Measurements from ENCODE around the gene SMCO3. TPM values are rescaled to one million over a fixed set of nuclear protein-coding genes. Genes with fewer than 3 reads are reported as not detected.

SMCO3 gene
- total RNA-seq, 6 experiments from 2014 or later, result 0.07 to 0.26 (median 0.13) TPM

DNA sequence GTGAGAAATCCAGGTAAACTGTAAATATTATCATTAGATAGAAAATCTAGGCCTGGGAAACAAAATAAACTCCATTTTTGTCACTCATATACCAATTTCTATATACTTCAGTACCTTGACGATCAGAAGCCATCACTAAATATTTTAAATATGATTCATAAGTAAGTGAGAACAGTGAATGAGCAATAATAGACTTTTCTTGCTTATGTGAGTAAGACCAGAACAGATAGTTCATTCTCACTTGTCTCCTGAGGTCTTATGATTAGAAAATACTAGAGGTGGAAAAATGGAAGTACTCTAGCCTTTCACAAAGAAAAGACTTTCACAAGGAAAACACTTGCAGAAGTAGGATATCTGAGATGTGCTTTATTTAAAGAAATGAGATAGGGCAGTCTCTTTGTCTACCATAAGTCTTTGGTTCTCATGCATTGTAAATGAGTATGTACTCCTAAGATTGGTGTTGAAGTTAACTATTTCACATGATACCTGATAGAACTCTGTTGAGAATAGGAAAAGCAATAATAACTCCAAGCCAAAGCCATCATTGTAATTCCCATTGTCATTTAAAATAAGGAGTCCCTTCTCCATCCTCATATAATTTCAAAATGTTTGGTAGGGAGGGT lies 10.1 kb upstream of the SMCO3 start:
- Mint-ChIP-seq H3K4me3 (no peak overlapping the region), H3K4me1 (ENCODE audit: low read depth) (peaks cover 16% of the 10 kb centered on the region), H3K9me3 (no peaks in the 10 kb centered on the region), H3K36me3 (ENCODE audit: low read depth) (no peaks in the 10 kb centered on the region), H3K27ac (no peak overlapping the region), H3K27me3 (ENCODE audit: insufficient read depth) (peaks cover 5% of the 10 kb centered on the region; the same call in 1 of the 2 replicates)
- DNase-seq, result no peak
- TF ChIP-seq, protein P1, sequence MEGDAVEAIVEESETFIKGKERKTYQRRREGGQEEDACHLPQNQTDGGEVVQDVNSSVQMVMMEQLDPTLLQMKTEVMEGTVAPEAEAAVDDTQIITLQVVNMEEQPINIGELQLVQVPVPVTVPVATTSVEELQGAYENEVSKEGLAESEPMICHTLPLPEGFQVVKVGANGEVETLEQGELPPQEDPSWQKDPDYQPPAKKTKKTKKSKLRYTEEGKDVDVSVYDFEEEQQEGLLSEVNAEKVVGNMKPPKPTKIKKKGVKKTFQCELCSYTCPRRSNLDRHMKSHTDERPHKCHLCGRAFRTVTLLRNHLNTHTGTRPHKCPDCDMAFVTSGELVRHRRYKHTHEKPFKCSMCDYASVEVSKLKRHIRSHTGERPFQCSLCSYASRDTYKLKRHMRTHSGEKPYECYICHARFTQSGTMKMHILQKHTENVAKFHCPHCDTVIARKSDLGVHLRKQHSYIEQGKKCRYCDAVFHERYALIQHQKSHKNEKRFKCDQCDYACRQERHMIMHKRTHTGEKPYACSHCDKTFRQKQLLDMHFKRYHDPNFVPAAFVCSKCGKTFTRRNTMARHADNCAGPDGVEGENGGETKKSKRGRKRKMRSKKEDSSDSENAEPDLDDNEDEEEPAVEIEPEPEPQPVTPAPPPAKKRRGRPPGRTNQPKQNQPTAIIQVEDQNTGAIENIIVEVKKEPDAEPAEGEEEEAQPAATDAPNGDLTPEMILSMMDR (IDR thresholded peaks at IDR 0.05), result no peak

DNA sequence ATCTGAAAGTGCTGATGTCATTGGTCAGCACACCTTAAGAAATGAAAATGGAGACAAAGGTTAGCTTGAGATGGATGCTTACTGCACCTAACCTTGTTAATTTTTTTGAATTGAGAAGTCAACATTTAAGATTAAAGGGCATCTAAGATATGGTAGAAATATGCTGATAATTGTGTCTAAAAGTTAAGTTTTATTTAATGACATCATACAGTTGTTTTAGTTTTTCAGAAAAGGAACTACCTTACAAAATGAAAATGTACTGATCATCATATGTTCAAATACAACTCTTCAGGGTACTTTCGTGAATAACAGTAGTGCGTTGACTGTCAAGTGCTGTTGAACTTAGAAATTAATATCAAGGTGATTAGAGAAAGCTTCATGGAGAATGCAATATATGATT lies 2.5 kb downstream of the SMCO3 start:
- no peaks in the 10 kb centered on the region for H3K36me3 Mint-ChIP-seq (ENCODE audit: low read depth)
- H3K4me1 Mint-ChIP-seq (ENCODE audit: low read depth), result no peaks in the 10 kb centered on the region
- H3K4me3 Mint-ChIP-seq, result no peak overlapping the region
- DNase-seq, result no peak
- no peaks in the 10 kb centered on the region for H3K27me3 Mint-ChIP-seq (ENCODE audit: insufficient read depth)
- H3K9me3 Mint-ChIP-seq, result no peaks in the 10 kb centered on the region
- TF ChIP-seq, protein P1 (IDR thresholded peaks at IDR 0.05), result peak; percentile 21; the same call in 1 of the 2 replicates
- H3K27ac Mint-ChIP-seq, result no peak overlapping the region

DNA sequence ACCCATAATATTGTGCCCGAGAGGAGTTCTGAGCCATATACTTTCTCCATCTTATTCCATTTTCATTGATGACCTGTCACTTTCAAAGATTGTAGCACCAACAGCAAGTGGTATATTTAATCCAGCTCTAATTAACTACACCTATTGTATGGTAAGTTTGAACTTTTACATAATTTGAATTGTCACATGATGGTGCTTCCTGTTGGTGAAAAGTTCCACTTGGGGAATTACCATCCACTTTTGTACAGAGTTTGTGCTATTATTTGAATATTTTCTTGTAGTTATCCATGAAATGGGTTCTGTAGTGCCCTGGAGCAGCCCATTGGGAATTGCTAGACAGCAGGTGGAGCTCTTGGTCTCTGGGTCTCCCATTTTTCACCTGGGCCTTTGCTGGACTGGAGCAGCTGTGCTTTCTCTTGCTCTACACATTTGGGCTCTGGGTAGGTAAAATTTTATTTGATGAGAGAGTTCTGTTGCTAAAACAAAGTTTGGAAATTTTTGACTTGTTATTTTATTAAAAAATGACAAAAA lies 3.0 kb downstream of the SMCO3 start:
- peak; percentile 32 for DNase-seq
- Mint-ChIP-seq H3K27ac (no peak overlapping the region), H3K36me3 (ENCODE audit: low read depth) (no peaks in the 10 kb centered on the region), H3K4me3 (no peak overlapping the region), H3K27me3 (ENCODE audit: insufficient read depth) (no peaks in the 10 kb centered on the region), H3K4me1 (ENCODE audit: low read depth) (no peaks in the 10 kb centered on the region), H3K9me3 (no peaks in the 10 kb centered on the region)
- TF ChIP-seq, protein P1 (IDR thresholded peaks at IDR 0.05), result peak; percentile 77

DNA sequence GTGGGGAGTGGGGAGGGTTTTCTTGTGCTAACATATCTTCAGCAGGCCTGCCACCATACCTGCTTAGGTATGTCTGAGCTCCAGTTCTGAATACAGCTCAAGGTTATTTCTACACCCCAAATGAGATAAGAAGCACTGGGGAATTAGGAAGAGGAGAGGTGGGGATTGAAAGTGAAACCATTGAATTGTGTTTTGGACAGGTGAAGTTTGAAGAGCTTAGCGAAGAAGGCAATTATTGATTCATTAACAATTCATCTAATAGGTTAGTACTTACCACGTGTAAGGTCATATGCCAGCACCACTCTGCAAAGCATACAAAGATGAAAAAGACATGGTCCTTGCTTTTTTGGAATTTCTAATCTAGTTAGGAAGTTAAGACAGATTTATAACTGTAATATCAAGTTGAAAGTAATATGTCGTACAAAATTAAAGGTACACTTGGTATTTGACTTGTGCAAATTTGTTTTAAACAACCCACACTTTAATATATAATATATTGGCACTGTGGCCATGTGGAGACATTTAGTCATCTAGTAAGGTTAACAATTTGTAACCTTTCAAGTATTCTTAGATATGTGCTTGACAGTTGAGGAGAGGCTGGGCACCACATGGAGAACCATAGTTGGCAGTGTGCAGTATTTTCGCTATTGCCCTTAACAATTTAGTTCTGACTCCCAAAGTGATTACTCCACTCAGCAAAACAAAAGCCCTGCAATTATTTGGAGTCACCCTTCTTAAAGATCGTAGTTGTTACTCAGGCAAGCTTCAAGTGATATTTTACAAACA lies 3.6 kb downstream of the SMCO3 start:
- Mint-ChIP-seq H3K36me3 (ENCODE audit: low read depth) (no peaks in the 10 kb centered on the region), H3K27me3 (ENCODE audit: insufficient read depth) (no peaks in the 10 kb centered on the region), H3K4me3 (no peak overlapping the region), H3K4me1 (ENCODE audit: low read depth) (peaks cover 5% of the 10 kb centered on the region; the same call in 1 of the 2 replicates), H3K27ac (no peak overlapping the region), H3K9me3 (no peaks in the 10 kb centered on the region)
- DNase-seq, result no peak
- TF ChIP-seq, protein P1 (IDR thresholded peaks at IDR 0.05), result no peak

DNA sequence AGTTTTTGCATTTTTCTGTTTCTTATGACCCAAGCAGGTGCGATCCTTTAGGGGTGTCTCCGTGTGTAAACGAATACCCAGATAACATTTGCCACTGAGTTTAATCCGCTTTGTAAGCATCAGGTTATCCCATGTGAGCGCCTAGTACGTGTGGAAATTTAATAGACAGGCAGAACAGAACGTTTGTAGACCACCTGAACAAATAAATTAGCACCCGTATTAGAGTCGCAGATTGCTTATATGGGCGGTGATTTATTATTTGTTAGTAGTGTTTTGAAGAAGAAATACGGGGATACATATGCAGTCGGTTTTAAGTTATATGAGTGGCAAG lies 10.2 kb downstream of the SMCO3 start:
- Mint-ChIP-seq H3K4me3 (no peak overlapping the region), H3K27me3 (ENCODE audit: insufficient read depth) (peaks cover 1% of the 10 kb centered on the region; the same call in 1 of the 2 replicates), H3K9me3 (no peaks in the 10 kb centered on the region), H3K27ac (no peak overlapping the region), H3K4me1 (ENCODE audit: low read depth) (peaks cover 30% of the 10 kb centered on the region), H3K36me3 (ENCODE audit: low read depth) (peaks cover 10% of the 10 kb centered on the region)
- TF ChIP-seq, protein P1 (IDR thresholded peaks at IDR 0.05), result no peak
- no peak for DNase-seq
